Neural progenitor cell (in vitro differentiated cells): ENCODE results near the gene FITM1.

ENCODE experiments used
- CTCF ChIP-seq: fragments of 200-600 bp; sonication (generic); IDR thresholded peaks from 2 replicates; pipeline ENCODE4 v1.5.1; 2017; ENCODE audit warnings: antibody characterized with exemption, mild to moderate bottlenecking
- EZH2 ChIP-seq: fragments of 200-600 bp; sonication (generic); IDR thresholded peaks from 2 replicates; pipeline ENCODE4 v1.6.1; 2017; ENCODE audit warnings: antibody characterized with exemption, mild to moderate bottlenecking, moderate library complexity

GRCh38 chr14:24098927-24099813 is 31.3 kb upstream of the FITM1 start:
- no peak for TF ChIP-seq CTCF
- no peak for TF ChIP-seq EZH2
